ENCODE measurements around the gene DLG2.

Gene DLG2

DNA sequence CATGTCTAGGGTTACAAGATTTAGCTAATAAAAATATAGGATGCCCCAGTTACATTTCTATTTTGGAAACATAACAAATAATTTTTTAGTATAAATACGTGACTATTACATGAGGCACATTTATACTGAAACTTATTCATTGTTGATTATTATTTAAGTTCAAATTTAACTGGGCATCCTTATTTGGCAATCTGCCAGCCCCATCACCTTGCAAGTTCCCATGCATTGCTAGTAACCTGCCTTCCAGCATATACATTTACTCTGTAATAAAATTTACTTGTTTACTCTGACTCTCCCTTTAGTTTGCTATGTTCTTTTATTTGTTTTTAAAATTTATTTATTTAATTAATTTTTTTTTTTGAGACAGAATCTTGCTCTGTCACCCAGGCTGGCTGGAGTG, 1686.1 kb downstream of the DLG2 start:
- POLR2A ChIA-PET = no interaction called here

DNA sequence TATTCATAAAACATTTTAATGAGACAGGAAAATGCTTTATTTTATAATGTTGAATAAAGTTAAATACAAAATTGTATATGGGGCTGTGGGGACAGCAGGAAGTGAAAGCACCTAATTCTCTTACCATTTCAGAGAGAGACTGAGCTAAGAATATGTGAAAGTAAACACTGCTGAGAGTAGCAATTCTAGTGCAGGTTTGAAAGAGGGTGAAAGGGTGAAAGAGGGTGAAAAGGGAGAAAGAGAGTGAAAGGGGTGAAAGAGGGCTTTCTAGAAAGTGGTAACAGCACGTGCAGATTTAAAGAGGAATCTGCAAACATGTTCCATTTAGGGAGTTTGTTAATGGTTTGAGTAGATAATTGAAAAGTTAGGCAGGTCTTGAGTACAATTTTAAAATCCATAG, 1689.0 kb downstream of the DLG2 start:
- no peak overlapping the region for H3K4me3 ChIP-seq (ENCODE audit: low read depth, low read length)
- TF ChIP-seq, protein P1, sequence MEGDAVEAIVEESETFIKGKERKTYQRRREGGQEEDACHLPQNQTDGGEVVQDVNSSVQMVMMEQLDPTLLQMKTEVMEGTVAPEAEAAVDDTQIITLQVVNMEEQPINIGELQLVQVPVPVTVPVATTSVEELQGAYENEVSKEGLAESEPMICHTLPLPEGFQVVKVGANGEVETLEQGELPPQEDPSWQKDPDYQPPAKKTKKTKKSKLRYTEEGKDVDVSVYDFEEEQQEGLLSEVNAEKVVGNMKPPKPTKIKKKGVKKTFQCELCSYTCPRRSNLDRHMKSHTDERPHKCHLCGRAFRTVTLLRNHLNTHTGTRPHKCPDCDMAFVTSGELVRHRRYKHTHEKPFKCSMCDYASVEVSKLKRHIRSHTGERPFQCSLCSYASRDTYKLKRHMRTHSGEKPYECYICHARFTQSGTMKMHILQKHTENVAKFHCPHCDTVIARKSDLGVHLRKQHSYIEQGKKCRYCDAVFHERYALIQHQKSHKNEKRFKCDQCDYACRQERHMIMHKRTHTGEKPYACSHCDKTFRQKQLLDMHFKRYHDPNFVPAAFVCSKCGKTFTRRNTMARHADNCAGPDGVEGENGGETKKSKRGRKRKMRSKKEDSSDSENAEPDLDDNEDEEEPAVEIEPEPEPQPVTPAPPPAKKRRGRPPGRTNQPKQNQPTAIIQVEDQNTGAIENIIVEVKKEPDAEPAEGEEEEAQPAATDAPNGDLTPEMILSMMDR (IDR thresholded peaks at IDR 0.05; ENCODE audit: insufficient read depth, low read length, missing control alignments) = no peak
- ChIA-PET POLR2A (no interaction called here), CTCF (no interaction called here)
- DNase-seq (ENCODE audit: low read depth, low spot score) = no peak

More for the DNA sequence above, 1686.1 kb downstream of the DLG2 start:
- CTCF ChIA-PET = no interaction called here
- no peak for DNase-seq (ENCODE audit: low read depth, low spot score)
- H3K4me3 ChIP-seq (ENCODE audit: low read depth, low read length) = no peak overlapping the region
- TF ChIP-seq, protein P1 (IDR thresholded peaks at IDR 0.05; ENCODE audit: insufficient read depth, low read length, missing control alignments) = no peak

DNA sequence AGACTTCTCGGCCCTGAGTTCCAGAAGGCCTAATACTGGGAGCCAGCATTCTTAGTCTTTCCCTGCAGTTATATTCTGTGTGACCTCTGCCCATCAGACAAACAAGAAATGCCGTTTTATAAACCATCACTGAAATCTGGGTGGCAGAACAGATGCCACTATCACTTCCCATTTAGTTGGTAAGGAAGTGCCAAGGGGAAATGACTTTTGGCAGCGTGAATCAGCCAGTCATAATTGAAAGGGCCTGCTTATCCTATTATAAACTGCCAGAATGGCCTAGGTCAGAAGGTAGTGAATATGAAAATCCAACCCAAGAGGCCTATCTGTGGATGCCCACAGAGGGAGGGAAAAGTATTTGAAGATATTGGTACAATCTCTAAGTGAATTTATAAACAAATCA, 1694.1 kb downstream of the DLG2 start:
- TF ChIP-seq, protein P1 (IDR thresholded peaks at IDR 0.05; ENCODE audit: insufficient read depth, low read length, missing control alignments) = no peak
- no peak overlapping the region for H3K4me3 ChIP-seq (ENCODE audit: low read depth, low read length)
- ChIA-PET CTCF (no interaction called here), POLR2A (no interaction called here)
- DNase-seq (ENCODE audit: low read depth, low spot score) = no peak

DNA sequence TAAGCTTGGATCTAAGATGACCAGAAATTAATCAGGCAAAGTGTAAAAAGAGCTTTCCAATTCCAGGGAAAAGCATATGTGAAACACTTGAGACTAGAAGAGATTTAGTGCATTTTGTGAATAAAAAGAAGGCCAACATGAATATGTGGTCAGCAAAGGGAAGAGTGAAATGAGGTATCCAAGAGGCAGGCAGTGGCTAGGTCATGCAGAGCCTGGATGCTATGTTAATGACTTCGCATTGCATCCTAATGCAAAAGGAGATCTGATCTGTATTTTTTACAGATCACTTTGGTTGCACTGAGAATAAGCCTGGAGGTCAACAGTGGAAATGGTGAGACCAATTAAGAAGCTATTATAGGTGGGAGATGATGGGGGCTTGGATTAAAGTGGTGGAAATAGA, 1699.7 kb downstream of the DLG2 start:
- CTCF ChIA-PET = no interaction called here
- DNase-seq (ENCODE audit: low read depth, low spot score) = no peak
- POLR2A ChIA-PET = no interaction called here
- H3K4me3 ChIP-seq (ENCODE audit: low read depth, low read length) = no peak overlapping the region
- TF ChIP-seq, protein P1 (IDR thresholded peaks at IDR 0.05; ENCODE audit: insufficient read depth, low read length, missing control alignments) = no peak

DNA sequence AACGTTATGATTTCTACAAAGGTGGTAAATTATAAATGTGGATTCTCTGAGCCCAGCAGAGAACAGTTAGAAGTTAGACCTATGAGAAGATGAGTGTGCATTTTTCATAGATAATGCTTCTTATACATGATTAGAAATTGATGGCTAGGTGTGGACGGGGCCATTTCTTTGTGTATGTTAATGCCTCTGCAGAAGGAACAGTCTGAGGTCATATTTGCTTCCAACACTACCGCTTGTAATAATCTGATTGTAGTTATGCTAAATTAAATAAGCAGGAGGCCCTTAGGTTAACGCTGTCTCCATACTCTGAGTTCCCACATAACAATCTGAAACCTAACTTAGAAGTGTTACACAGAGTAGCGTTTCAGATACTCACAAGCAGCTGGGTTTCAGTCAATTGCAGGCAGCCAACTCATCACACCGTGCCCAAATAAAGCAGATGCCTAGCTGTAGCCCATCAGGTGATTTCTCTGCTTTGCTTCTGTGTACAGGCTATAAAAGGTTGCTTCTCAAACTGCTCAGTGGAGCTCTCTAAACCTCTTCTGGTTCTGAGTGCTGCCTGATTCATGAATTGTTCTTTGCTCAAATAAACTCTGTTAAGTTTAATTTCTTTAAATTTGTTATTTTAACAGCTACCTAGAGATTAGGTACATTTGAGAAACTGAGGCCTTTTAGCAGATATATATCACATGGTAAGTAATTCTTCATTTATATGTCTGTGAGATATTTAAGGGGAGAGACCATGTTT, 1702.2 kb downstream of the DLG2 start:
- POLR2A ChIA-PET = no interaction called here
- no peak overlapping the region for H3K4me3 ChIP-seq (ENCODE audit: low read depth, low read length)
- CTCF ChIA-PET = no interaction called here
- DNase-seq (ENCODE audit: low read depth, low spot score) = no peak
- TF ChIP-seq, protein P1 (IDR thresholded peaks at IDR 0.05; ENCODE audit: insufficient read depth, low read length, missing control alignments) = no peak

DNA sequence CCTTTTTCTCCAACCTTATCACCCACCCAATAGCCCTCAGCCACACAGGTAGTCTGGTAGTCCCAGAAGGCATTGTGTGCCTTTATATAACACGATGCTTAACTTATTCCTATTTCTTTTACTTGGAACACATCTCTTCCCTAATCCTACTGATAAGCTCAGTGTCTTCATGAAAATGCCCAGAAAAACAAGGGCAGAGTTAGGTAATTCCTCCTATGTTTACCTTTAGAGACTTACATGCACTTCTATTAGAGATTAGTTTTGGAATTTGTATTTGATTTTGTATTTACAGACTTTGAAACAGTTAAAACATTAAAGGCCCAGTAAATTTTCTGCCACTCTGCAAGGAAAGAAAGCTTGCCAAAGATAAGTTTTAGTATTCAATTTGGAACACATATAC, 1703.2 kb downstream of the DLG2 start:
- H3K4me3 ChIP-seq (ENCODE audit: low read depth, low read length) = no peak overlapping the region
- POLR2A ChIA-PET = no interaction called here
- CTCF ChIA-PET = no interaction called here
- TF ChIP-seq, protein P1 (IDR thresholded peaks at IDR 0.05; ENCODE audit: insufficient read depth, low read length, missing control alignments) = no peak
- DNase-seq (ENCODE audit: low read depth, low spot score) = no peak
